Gastroesophageal sphincter (tissue), 4 donors: Measurements from ENCODE around the gene ZACN. TPM values are rescaled to one million over a fixed set of nuclear protein-coding genes. Genes with fewer than 3 reads are reported as not detected.

Experiments used
- ATAC-seq: fragments of 150-250 bp; one replicate; pipeline ENCODE4 v1.9.1; 2016; ENCODE audit warnings: mild to moderate bottlenecking, moderate library complexity
- H3K27ac ChIP-seq, 4 donors: fragments of 200-600 bp; sonication (generic) in 3 of 4; 1 replicate in 3 of 4; 2 replicates in 1 of 4; pipeline ENCODE4 v1.5.1; 2016 to 2019
- H3K27me3 ChIP-seq: fragments of 200-600 bp; sonication (generic); one replicate; pipeline ENCODE4 v1.5.1; 2019
- H3K36me3 ChIP-seq, 2 donors: fragments of 200-600 bp; sonication (generic); one replicate each; pipeline ENCODE4 v1.5.1; 2019; ENCODE audit warnings: control low read depth in 1 of 2
- H3K4me1 ChIP-seq, 3 donors: fragments of 200-600 bp; sonication (generic); 1 replicate in 2 of 3; 2 replicates in 1 of 3; pipeline ENCODE4 v1.5.1; 2016 to 2019; ENCODE audit warnings: control low read depth in 2 of 3
- H3K4me3 ChIP-seq, 2 donors: fragments of 200-600 bp; sonication (generic); one replicate each; pipeline ENCODE4 v1.5.1; 2019; ENCODE audit warnings: mild to moderate bottlenecking in 1 of 2, moderate library complexity in 1 of 2
- H3K9me3 ChIP-seq, 3 donors: fragments of 200-600 bp; sonication (generic); one replicate each; pipeline ENCODE4 v1.5.1; 2017 to 2019; ENCODE audit warnings: control low read depth in 2 of 3
- EP300 ChIP-seq: sonication (generic); formaldehyde crosslinking; IDR thresholded peaks from one replicate; pipeline ENCODE4 v1.6.1; 2017; ENCODE audit warnings: antibody characterized with exemption, mild to moderate bottlenecking
- POLR2A ChIP-seq, 2 donors: fragments of 450-650 bp; IDR thresholded peaks; one replicate each; pipeline ENCODE4 v1.6.1; 2017; ENCODE audit warnings: antibody characterized with exemption in 2 of 2, mild to moderate bottlenecking in 2 of 2, moderate library complexity in 1 of 2
- POLR2AphosphoS5 ChIP-seq: sonication (generic); formaldehyde crosslinking; IDR thresholded peaks from one replicate; pipeline ENCODE4 v1.6.1; 2017; ENCODE audit warnings: antibody characterized with exemption
- WGBS, 2 donors: methylation state at CpG; one replicate each; pipeline ENCODE4 v1.1.5; 2018; ENCODE audit warnings: low coverage in 1 of 2; 5-methylcytosine and 5-hydroxymethylcytosine counted together
- total RNA-seq, 4 donors: library from RNA; depleted of rRNA; stranded (reverse); fragments of >200 nt; gene quantifications; one replicate each; pipeline ENCODE4 v1.1.0, GENCODE V29; 2016
- TF ChIP-seq, protein P1 (sequence below), 4 experiments: fragments of 200-600 bp in 2 of 4; fragments of 450-650 bp in 2 of 4; sonication (generic) in 1 of 4; IDR thresholded peaks; one replicate each; pipeline ENCODE4 v1.5.1; 2017 to 2019; ENCODE audit warnings: antibody characterized with exemption in 4 of 4, mild to moderate bottlenecking in 2 of 4, moderate library complexity in 2 of 4

The ZACN gene
- total RNA-seq, 4 donors from 2014 or later = not detected

DNA sequence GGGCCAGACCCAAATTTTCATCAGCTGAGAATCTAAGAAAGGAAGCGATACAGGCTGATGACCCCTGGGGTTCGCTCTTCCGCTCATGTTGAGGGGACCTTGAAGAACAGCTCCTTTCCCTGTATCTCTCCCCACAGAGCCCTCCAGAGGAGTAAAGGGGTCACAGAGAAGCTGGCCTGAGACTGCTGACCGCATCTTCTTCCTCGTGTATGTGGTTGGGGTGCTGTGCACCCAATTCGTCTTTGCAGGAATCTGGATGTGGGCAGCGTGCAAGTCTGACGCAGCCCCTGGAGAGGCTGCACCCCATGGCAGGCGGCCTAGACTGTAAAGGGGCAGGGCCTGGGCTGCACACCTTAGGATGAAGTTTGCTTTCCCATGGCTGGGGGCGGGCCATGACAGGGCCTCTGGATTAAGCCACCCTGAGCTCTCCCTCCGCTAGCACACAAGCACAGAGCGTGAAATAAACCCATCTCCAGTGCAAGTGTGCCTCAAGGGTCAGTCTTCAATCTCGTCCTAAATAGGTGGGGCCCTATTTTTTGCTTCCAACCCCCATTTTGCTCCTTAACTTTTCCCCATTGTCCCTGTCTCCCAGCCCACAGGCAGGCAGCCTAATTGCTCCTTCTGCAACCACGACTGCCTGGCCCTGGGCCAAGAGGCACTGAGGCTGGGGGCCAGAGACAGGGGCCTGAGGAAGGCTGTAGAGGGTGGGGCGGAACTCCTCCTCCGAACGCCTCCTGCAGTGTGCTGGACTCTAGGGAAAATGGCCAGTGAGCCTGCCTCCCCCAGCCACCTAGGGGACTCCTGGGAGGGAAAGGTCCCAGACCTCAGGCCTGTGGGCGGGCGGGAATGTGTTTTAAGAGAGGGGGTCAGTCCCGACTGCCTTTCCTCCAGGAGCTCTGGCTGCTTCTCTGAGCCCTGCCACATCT, 3.6 kb downstream of the ZACN start:
- ATAC-seq = no peak
- Histone ChIP-seq H3K27me3 (peaks cover 26% of the 10 kb centered on the region), H3K9me3 (no peaks in the 10 kb centered on the region), H3K36me3 (peaks cover 0 to 56% of the 10 kb centered on the region in 2 donors), H3K4me1 (peaks cover 0 to 20% (median 0%) of the 10 kb centered on the region in 3 donors), H3K27ac (no peak overlapping the region), H3K4me3 (no peak overlapping the region)
- WGBS, 2 donors = 77 to 80% methylated on average over 4 to 10 of the region's 20 CpGs
- TF ChIP-seq EP300 = no peak
- TF ChIP-seq POLR2AphosphoS5 = no peak
- TF ChIP-seq, protein P1, sequence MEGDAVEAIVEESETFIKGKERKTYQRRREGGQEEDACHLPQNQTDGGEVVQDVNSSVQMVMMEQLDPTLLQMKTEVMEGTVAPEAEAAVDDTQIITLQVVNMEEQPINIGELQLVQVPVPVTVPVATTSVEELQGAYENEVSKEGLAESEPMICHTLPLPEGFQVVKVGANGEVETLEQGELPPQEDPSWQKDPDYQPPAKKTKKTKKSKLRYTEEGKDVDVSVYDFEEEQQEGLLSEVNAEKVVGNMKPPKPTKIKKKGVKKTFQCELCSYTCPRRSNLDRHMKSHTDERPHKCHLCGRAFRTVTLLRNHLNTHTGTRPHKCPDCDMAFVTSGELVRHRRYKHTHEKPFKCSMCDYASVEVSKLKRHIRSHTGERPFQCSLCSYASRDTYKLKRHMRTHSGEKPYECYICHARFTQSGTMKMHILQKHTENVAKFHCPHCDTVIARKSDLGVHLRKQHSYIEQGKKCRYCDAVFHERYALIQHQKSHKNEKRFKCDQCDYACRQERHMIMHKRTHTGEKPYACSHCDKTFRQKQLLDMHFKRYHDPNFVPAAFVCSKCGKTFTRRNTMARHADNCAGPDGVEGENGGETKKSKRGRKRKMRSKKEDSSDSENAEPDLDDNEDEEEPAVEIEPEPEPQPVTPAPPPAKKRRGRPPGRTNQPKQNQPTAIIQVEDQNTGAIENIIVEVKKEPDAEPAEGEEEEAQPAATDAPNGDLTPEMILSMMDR (IDR thresholded peaks at IDR 0.05) = no peak
- no peak for TF ChIP-seq POLR2A (IDR thresholded peaks at IDR 0.05)

GRCh38 chr17:76083536-76084182, 4.7 kb downstream of the ZACN start:
- Histone ChIP-seq H3K27me3 (peaks cover 15% of the 10 kb centered on the region), H3K27ac (no peak overlapping the region), H3K9me3 (no peaks in the 10 kb centered on the region), H3K4me3 (no peak overlapping the region), H3K4me1 (peaks cover 0 to 20% (median 0%) of the 10 kb centered on the region in 3 donors), H3K36me3 (peaks cover 0 to 67% of the 10 kb centered on the region in 2 donors)
- no peak for ATAC-seq
- TF ChIP-seq, protein P1 (IDR thresholded peaks at IDR 0.05) = no peak
- TF ChIP-seq POLR2AphosphoS5 (no peak), POLR2A (IDR thresholded peaks at IDR 0.05) (no peak), EP300 (no peak)
- 78 to 92% methylated on average over 2 to 5 of the region's 15 CpGs for WGBS, 2 donors

GRCh38 chr17:76085066-76085730, 6.2 kb downstream of the ZACN start:
- TF ChIP-seq, protein P1 (IDR thresholded peaks at IDR 0.05) = no peak
- TF ChIP-seq EP300 (no peak), POLR2A (IDR thresholded peaks at IDR 0.05) (no peak), POLR2AphosphoS5 (no peak)
- 87 to 100% methylated on average over 1 to 3 of the region's 17 CpGs for WGBS, 2 donors
- no peak for ATAC-seq

GRCh38 chr17:76085731-76086366, 6.9 kb downstream of the ZACN start:
- Histone ChIP-seq H3K27me3 (no peaks in the 10 kb centered on the region), H3K9me3 (no peaks in the 10 kb centered on the region), H3K4me3 (no peak overlapping the region), H3K36me3 (peaks cover 0 to 89% of the 10 kb centered on the region in 2 donors), H3K4me1 (no peaks in the 10 kb centered on the region), H3K27ac (no peak overlapping the region)
- WGBS, 2 donors = 80% methylated on average over 3 of the region's 13 CpGs; no CpG with 5 or more reads in 1 of the 2 donors
- no peak for TF ChIP-seq EP300
- no peak for TF ChIP-seq POLR2A (IDR thresholded peaks at IDR 0.05)
- TF ChIP-seq, protein P1 (IDR thresholded peaks at IDR 0.05) = no peak
- no peak for TF ChIP-seq POLR2AphosphoS5
- ATAC-seq = no peak

More at GRCh38 chr17:76085066-76085730, 6.2 kb downstream of the ZACN start:
- Histone ChIP-seq H3K4me1 (peaks cover 0 to 6% (median 0%) of the 10 kb centered on the region in 3 donors), H3K27ac (no peak overlapping the region), H3K4me3 (no peak overlapping the region), H3K27me3 (no peaks in the 10 kb centered on the region), H3K9me3 (no peaks in the 10 kb centered on the region), H3K36me3 (peaks cover 0 to 82% of the 10 kb centered on the region in 2 donors)
